Measurements from ENCODE around the gene CLEC18C. TPM values are rescaled to one million over a fixed set of nuclear protein-coding genes. Genes with fewer than 3 reads are reported as not detected.
"Not testable (repeated sequence)": the region's sequence is repeated elsewhere in the genome, so short reads cannot be mapped to it uniquely, and the experiment has no call there.

The CLEC18C gene
- total RNA-seq = 0.60 and 4.3 TPM in 2 replicates

DNA sequence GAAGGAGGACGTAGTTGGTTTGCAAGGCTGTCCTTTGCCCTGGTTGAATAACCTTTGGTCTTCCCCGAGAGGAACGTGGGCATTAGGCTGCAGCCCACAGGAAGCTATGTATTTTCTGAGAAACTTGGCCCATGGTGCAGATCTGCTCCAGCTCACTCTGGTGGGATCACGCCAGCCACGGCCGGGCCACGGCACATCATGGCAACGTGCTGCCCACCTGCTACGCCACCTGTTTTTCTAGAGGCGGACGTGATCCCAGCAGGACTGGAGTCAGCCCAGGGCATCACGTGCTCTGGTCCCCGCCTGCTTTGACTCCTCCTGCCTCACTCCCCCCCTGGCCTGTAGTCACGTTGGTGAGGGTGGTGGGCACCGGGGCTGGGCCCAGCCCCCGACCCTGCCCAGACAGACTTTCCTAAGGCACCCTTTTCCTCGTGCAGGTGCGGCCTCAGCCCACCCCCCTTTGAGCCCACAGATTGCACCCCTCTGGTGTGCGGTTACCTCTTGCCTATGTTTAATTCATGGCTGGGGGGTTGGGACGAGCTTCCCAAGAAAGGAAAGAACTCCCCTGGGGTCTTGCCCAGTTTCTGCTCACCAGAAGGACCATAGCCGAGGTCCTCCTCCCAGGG is at the start of gene CLEC18C:
Gene CLEC18C, plus strand, starts transcription at position 576 of the 626 bp plus-strand sequence. CDS start 492 bp downstream, outside the sequence.
- DNase-seq (ENCODE audit: low read depth) = not testable (repeated sequence)

GRCh38 chr16:70123822-70124221 is 49.8 kb upstream of the CLEC18C start:
- DNase-seq (ENCODE audit: low read depth) = not testable (repeated sequence)

DNA sequence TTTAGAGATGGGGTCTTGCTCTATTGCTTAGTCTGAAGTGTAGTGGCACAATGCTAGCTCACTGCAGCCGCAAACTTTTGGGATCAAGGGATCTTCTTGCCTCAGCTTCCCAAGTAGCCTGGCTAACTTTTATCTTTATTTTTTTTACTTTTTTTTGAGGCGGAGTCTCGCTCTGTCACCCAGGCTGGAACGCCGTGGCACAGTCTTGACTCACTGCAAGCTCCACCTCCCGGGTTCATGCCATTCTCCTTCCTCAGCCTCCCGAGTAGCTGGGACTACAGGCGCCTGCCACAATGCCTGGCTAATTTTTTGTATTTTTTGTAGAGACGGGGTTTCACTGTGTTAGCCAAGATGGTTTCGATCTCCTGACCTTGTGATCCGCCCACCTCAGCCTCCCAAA is 47.4 kb upstream of the CLEC18C start:
- DNase-seq (ENCODE audit: low read depth) = not testable (repeated sequence)

- DNase-seq (ENCODE audit: low read depth) = not testable (repeated sequence)
These were observed 45.9 kb upstream of the CLEC18C start for GRCh38 chr16:70127706-70128105.

GRCh38 chr16:70128844-70129243 is 44.7 kb upstream of the CLEC18C start:
- DNase-seq (ENCODE audit: low read depth) = not testable (repeated sequence)

DNA sequence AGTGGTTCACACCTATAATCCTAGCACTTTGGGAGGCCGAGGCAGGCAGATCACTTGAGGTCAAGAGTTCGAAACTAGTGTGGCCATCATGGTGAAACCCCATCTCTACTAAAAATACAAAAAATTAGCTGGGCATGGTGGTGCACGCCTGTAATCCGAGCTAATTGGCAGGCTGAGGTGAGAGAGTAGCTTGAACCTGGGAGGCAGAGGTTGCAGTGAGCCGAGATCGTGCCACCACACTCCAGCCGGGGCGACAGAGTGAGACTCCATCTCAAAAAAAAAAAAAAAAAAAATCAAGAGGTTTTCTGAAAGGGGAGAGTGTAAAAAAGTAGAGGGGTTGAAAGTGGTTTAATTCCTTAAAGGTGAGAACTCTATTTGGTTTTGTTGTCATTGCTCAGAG is 37.8 kb upstream of the CLEC18C start:
- DNase-seq (ENCODE audit: low read depth) = not testable (repeated sequence)

DNA sequence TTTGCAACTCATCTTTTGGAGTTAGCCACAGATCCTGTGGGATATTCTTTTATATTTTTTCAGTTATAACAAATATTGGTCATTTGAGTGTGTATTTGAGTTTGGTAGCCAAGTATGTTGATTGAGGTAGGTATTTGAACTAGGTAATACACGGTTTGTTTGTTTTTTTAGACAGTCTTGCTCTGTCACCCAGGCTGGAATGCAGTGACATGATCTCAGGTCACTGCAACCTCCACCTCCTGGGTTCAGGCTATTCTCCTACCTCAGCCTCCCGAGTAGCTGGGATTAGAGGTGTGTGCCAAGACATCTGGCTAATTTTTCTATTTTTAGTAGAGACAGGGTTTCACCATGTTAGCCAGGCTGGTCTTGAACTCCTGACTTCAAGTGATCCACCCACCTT is 37.0 kb upstream of the CLEC18C start:
- not testable (repeated sequence) for DNase-seq (ENCODE audit: low read depth)

- not testable (repeated sequence) for DNase-seq (ENCODE audit: low read depth)
These were observed 30.8 kb upstream of the CLEC18C start for GRCh38 chr16:70142739-70143138.

DNA sequence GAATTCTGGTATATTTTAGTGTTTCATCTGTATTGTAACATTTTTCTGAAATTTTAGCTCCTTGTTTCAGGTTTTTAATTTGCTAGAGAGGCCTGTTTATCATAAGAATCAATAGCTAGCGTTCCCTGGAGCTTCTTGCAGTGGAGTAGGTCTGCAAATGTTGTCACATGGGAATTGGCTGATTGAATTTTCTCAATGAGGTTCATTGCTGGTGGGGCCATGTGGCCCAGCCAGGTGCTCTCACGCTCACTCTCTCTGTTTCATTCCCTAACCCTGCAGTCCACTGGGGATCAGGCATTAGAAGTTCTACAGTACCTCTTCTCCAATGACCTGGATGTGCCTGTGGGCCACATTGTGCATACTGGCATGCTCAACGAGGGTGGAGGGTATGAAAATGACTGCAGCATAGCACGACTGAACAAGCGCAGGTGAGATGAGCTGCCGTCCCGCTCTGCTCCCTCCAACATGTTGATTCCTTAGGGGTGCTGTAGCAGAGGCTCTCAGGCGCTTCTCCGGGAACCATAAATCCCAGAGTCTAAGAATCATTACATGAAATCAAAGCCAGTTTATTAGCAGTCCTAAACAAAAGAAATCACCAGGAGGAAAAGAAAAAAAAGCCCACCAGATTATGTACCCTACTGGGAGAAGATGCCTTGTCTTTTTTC is 30.2 kb upstream of the CLEC18C start:
- not testable (repeated sequence) for DNase-seq (ENCODE audit: low read depth)

DNA sequence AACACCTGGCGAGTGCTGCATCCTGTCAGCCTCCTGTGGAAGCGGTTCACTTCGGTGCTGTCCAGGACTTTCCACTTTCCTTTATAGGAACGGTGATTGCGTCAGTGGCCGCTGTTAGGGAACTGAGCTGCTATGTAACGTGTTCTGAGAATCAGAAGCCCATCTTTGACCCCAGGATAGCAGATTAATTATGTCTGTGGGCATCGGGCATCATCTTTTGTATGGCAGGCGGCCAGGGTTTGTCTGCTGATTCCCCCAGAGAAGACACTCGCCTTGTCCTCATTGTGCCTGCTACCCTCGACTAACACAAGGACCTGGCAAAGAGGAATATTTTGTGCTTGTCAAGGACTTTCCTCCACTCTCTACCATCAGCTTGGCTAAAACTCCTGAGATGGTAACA is 25.7 kb upstream of the CLEC18C start:
- DNase-seq (ENCODE audit: low read depth) = not testable (repeated sequence)

GRCh38 chr16:70148453-70148852 is 25.1 kb upstream of the CLEC18C start:
- DNase-seq (ENCODE audit: low read depth) = not testable (repeated sequence)

- DNase-seq (ENCODE audit: low read depth) = not testable (repeated sequence)
These were observed 24.3 kb upstream of the CLEC18C start for GRCh38 chr16:70149296-70149695.

GRCh38 chr16:70151391-70151790 is 22.2 kb upstream of the CLEC18C start:
- DNase-seq (ENCODE audit: low read depth) = no peak

- no peak for DNase-seq (ENCODE audit: low read depth)
These were observed 21.6 kb upstream of the CLEC18C start for GRCh38 chr16:70151941-70152509.

GRCh38 chr16:70152578-70153302 is 20.8 kb upstream of the CLEC18C start:
- no peak for DNase-seq (ENCODE audit: low read depth)

DNA sequence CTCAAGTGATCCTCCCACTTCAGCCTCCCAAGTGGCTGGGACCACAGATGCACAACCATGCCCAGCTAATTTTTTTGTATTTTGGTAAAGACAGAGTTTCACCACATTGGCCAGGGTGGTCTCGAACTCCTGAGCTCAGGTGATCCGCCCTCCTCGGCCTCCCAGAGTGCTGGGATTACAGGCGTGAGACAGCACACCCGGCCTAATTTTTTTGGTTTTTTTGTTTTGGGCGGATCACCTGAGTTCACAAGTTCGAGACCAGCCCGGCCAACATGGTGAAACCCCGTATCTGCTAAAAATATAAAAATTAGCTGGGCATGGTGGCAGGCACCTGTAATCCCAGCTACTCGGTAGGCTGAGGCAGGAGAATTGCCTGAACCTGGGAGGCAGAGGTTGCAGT is 18.9 kb upstream of the CLEC18C start:
- not testable (repeated sequence) for DNase-seq (ENCODE audit: low read depth)

- DNase-seq (ENCODE audit: low read depth) = no peak
These were observed 17.2 kb upstream of the CLEC18C start for GRCh38 chr16:70156207-70156978.

DNA sequence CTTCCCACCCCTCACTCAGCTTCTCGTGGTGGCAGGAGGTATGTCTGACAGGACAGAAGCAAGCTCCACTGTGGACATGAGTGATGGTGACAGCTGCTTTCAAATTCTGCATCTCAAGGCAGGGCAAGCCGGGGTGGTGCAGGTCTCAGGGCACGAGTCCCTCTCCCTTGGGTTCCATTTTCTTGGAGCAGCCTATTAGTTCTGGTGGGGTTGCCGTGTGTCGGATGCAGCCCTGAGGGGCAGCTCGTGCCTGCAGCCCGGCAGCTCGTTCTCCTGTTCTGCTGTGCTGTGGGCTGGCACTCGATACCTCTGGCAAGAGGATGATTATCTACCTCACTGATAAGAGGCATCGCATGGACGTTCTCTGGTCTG is 16.5 kb upstream of the CLEC18C start:
- DNase-seq (ENCODE audit: low read depth) = no peak

DNA sequence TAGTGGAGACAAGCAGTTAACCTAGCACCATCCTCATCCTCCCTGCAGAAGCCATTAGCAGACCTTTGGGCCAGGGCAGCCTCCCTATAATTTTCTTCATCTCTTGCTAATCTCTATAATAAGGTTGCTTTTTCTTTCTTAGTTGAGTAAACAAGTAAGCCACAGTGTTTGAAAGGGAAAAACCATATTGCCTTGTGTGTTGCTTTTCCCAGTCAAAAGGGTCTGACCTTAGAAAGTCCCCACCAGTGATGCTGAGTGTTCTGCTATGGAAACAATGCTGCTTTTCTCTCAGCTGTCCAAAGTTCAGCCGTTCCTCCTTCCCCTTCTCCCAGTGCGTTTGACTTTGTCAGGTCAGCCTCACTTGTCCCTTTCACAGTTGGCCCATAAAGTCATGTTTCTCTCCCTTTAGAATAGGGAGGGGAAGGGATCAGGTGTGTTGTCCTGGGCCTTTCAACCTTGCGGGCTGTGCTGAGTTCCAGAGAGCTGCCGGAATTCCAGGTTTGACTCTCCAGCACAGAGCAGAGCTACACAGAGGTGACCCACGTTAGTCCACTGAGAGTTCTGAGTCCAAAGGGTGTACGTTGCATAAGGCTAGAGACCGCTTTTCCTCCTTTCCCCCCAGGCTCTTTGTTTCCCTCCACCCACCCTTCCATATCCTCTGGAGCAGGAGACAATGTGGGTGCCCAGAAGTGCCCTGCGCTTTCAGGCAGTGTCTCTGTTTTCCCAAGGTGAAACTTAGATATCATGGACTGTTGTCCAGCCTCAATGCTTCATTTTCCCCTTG is 15.9 kb upstream of the CLEC18C start:
- DNase-seq (ENCODE audit: low read depth) = no peak

DNA sequence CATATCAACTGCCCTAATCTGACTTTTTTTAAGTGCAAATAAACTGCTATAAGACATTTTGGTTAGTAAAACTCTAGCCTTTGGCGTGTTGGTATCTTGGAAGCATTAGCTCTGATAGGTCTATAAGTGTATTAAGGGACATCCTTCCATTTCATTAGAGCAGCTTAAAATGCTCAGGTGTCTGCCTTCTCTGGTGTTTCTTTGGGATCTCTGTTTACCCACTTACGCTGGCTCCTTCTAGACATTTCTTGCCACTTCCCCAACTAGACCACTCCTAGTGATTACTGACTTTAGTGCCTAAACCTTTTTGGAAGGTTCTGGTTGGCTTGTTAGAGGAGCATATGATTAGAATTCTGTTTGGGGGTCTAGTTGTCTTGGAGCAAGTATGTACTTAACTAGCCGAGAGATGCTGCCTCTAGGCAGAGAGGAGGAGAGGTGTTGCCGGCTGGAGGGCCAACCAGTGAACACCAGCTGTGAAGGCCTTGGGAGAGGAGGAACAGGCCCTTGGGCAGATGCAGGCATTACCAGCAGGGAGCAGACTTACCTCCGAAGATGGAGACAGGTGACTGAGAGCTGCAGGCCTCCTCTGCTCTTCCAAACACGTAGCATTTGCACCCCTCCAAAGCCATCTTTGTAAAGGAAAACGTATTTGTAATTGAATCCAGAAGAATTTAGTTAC is 15.2 kb upstream of the CLEC18C start:
- no peak for DNase-seq (ENCODE audit: low read depth)

All from renal cortical epithelial cell (primary cell).